DMS 273 treated with DMSO at 0.1 percent for 48 hours (cell line): ENCODE data around the gene HLA-DRA.
"Not testable (repeated sequence)": the region's sequence is repeated elsewhere in the genome, so short reads cannot be mapped to it uniquely, and the experiment has no call there.

Experiments
- DNase-seq: peaks from one replicate; lab custom pipeline; 2025; lab: John Stamatoyannopoulos, UW

HLA-DRA gene

GRCh38 chr6:32431142-32431541 lies 8.5 kb upstream of the HLA-DRA start:
- no peak for DNase-seq

DNA sequence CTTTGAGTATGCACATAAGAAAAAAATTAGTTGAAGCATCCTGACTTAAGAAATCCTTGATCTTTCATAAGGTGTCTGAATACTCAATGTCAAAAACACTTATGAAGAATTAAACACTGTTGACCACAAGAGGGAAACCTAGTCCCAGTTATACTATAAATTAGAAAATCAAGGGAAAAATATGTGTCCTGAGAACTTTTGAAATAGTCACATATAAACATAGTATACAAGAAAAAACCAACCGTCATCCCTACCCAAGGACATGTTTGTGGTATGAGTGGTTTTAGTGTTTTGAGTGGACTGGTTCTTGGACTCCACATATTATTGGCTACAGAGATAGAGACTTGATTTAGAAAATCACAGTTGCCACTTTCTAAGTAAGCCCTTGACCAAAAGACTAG lies 7.6 kb upstream of the HLA-DRA start:
- no peak for DNase-seq

DNA sequence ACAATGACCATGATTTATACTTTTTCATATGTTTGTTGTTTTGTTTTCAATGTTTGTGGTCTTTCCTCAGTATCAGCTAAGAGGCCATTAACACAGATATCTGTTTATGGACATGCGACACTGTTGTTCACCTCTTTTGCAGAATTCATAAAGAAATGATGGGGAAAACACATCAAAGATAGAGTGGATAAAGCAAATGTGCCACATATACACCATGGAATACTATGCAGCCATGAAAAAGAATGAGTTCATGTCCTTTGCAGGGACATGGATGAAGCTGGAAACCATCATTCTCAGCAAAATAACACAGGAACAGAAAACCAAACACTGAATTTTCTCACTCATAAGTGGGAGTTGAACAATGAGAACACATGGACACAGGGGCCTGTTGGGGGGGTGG lies 5.7 kb upstream of the HLA-DRA start:
- DNase-seq, result not testable (repeated sequence)

DNA sequence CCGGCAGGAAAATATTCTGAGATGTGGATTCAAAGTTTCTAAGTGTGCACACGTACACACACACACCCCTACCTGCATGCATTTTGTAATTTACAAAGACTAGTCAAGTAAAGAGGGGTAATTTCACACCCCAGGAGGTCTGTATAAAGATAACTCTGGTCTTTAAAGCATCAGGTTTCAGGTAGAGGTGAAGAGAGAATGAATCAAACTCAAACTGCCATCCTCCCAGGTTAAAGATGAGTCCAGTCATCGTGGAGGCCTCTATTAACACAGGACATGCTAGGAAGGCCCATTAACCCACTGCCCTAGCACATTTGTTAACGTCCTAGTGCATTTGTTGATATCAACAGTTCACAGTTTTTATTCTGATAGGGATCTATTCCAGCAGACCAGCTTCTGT lies 3.5 kb upstream of the HLA-DRA start:
- DNase-seq, result no peak

DNA sequence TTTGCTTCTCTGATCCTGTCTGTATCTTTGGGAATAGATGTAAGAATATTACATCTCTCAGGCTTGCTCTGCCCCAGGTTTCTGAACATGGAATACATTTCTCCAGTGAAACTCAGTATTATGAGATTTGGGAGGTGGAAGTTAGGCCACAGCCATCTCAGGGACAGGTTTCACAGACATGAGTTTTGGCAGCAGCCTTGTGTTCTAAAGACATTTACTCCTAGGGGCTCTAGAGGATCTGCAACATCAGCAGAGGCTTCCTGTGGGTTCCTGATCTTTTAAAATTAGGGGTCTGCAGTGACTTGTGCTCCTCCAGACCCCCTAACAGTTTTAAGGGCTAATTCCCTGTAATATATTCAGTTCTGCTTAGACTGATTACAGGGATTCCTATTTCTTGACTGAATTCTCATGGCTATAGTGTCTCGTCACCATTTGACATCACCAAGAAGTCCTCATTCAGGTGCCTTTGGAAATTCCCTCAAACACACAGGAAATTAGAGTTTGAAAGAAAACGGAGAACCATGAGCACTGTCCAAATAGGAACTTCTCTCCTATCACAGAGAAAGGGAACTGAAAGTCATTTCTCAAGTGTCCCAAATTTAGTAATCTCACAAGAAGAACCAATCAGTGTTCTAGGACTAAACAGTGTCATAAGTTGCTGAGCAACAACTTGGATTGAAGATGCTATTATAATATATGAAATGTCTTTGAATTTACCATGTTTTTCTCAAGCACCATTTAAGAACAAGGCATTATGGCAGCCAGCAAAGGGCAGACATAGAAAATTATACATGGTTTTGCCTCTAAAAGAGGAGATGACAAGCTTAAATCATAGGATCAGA lies 2.5 kb upstream of the HLA-DRA start:
- DNase-seq, result no peak

DNA sequence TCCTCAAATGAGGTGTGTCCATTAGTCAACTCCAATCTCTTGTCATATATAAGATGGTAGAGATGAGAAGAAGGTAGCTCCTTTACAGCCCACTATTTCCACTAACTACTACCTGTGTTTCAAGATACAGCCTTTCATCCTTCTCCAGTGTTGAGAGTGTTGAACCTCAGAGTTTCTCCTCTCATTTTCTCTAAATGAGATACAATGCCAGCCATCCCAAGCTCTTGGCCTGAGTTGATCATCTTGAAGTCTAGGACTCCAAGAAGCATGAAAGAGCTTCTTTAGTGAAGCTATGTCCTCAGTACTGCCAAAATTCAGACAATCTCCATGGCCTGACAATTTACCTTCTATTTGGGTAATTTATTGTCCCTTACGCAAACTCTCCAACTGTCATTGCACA lies 548 bp upstream of the HLA-DRA start:
- no peak for DNase-seq

- no peak for DNase-seq
Observed at GRCh38 chr6:32442243-32442667, 2.6 kb downstream of the HLA-DRA start.

DNA sequence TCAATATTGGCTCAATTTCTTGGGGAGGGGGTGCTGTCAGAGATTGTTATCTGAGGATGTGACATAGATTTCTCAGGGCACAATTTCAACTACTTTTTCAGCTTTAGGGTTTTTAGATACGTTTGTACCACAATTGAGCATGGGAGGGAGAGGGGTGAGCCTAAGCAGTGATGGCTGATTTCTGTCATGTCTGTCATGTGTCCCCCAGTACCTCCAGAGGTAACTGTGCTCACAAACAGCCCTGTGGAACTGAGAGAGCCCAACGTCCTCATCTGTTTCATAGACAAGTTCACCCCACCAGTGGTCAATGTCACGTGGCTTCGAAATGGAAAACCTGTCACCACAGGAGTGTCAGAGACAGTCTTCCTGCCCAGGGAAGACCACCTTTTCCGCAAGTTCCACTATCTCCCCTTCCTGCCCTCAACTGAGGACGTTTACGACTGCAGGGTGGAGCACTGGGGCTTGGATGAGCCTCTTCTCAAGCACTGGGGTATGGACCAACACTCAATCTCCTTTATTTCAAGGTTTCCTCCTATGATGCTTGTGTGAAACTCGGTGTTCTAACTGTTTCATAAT lies 3.4 kb downstream of the HLA-DRA start:
- no peak for DNase-seq

- DNase-seq, result no peak
Observed at GRCh38 chr6:32444433-32444832, 4.7 kb downstream of the HLA-DRA start.

DNA sequence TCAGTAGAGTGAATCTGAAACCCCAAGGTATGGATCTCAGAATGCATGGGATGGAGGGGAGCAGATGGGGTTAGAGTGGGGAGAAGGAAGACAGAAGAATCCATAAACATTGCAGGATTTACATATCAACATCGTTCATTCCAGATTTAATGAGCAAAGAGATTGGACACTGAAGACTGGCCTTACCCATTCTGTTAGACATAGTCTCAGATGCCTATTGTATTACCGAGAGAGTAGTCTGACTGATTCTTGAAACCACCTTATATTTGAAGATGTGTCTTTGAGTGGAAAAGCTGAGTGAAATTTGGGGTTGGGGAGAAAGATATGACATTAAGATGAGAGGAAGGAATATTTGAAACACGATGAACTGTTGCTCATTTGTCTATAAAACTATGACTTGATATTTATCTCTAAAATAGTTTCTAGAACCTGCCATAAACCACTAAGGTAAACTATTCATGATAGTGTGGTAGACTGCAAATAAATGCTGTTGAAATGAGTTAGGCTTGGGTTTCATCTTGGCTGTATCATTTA lies 5.7 kb downstream of the HLA-DRA start:
- DNase-seq, result no peak

- no peak for DNase-seq
Observed at GRCh38 chr6:32447932-32448331, 8.2 kb downstream of the HLA-DRA start.

- DNase-seq, result no peak
Observed at GRCh38 chr6:32449088-32449736, 9.5 kb downstream of the HLA-DRA start.

- no peak for DNase-seq
Observed at GRCh38 chr6:32457054-32457453, 17.4 kb downstream of the HLA-DRA start.

GRCh38 chr6:32459781-32460424 lies 20.2 kb downstream of the HLA-DRA start:
- DNase-seq, result no peak

DNA sequence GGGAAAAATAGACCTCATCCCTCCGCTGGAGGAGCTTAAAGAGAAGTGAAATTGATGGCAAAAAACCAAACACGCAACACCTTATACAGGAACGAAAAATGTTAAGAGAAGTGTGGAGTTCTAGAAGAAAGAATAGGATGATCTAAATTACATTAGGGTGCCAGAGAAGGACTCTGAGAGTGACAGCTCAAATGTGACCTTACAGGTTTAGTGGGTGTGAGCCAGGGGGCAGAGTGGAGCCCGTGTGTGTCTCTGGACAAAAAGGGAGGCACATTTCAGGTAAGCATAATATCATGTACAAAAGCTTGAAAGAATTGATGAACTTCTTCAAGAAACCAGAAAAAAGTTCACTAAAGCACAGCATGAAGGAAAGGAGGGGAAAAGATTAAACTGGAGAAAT lies 20.8 kb downstream of the HLA-DRA start:
- no peak for DNase-seq

DNA sequence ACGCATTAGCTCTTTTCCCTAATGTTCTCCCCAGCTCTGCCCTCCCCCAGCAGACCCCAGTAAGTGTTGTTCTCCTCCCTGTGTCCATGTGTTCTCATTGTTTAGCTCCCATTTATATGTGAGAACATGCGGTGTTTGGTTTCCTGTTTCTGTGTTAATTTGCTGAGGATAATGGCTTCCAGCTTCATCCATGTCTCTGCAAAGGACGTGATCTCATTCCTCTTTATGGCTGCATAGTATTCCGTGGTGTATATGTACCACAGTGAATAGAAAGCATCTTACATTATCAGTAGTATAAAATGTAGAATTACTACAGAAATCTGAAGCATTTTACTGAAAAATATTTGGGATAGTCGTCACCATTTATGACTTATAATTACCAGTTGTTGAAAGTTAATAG lies 21.8 kb downstream of the HLA-DRA start:
- no peak for DNase-seq

DNA sequence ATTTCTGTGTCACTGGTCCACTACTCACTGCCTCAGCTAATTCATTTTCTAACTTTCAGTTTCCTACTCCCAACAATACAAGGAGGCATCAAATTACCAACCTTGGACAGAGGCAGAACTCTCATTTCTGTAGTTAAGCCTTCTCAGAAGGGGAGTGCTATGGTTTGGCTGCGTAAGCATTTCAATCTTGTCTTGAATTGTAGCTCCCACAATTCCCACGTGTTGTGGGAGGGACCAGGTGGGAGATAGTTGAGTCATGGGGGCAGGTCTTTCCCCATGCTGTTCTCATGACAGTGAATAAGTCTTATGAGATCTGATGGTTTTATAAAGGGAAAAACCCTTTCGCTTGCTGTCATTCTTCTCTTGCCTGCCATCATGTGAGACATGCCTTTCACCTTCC lies 22.9 kb downstream of the HLA-DRA start:
- no peak for DNase-seq

DNA sequence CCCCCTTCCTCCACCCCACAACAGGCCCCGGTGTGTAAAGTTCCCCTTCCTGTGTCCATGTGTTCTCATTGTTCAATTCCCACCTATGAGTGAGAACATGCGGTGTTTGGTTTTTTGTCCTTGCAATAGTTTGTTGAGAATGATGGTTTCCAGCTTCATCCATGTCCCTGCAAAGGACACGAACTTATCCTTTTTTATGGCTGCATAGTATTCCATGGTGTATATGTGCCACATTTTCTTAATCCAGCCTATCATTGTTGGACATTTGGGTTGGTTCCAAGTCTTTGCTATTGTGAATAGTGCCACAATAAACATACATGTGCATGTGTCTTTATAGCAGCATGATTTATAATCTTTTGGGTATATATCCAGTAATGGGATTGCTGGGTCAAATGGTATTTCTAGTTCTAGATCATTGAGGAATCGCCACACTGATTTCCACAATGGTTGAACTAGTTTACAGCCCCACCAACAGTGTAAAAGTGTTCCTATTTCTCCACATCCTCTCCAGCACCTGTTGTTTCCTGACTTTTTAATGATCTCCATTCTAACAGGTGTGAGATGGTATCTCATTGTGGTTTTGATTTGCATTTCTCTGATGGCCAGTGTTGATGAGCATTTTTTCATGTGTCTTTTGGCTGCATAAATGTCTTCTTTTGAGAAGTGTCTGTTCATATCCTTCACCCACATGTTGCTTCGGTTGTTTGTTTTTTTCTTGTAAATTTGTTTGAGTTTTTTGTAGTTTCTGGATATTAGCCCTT lies 28.2 kb downstream of the HLA-DRA start:
- not testable (repeated sequence) for DNase-seq

DNA sequence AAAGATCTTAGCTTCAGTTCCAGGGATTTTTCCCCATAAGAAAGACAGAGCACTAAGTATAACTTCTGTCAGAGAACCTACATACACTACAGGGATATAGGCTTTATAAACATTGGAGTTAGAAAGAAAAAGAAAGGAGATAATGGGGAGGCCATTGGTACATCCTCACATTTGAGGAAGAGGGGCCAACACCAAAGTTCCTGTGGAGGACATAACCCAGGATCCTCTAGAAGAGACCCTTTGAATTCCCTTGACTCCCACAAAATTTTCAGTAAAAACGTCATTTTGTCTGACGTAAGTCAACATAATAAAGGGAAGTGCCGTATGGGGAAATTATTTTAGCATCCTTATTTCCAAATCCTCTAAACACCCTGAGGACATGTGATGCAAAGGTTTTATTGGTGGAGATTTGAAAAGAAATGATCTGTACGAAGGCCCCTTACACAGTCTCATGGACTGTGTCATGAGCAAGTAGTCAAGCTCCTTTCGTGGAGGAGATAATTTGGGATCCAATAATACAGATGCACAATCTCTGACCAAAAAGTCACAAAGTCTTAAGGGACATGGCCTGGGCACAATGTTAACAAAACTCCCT lies 33.2 kb downstream of the HLA-DRA start:
- no peak for DNase-seq

- not testable (repeated sequence) for DNase-seq
Observed at GRCh38 chr6:32473376-32474348, 34.0 kb downstream of the HLA-DRA start.
